ENCODE data around the gene NOXO1.
A peak's percentile ranks its signal among the peaks of the same experiment; 100 is the strongest.

NOXO1 gene

GRCh38 chr16:1949507-1949906 lies 31.8 kb downstream of the NOXO1 start:
- H3K27me3 ChIP-seq (ENCODE audit: control insufficient read depth in 1 of 2, insufficient read depth in 2 of 2, low read length in 2 of 2) = no peaks in the 10 kb centered on the region
- no peaks in the 10 kb centered on the region for H3K4me1 ChIP-seq (ENCODE audit: control insufficient read depth in 1 of 2, insufficient read depth in 2 of 2, low read length in 2 of 2)
- no peak overlapping the region for H3K27ac ChIP-seq (ENCODE audit: low read depth, low read length)
- no peak overlapping the region for H3K4me3 ChIP-seq (ENCODE audit: low read depth in 1 of 2, low read length in 2 of 2)
- H3K9me3 ChIP-seq (ENCODE audit: control insufficient read depth in 1 of 2, low read length in 2 of 2) = no peaks in the 10 kb centered on the region
- no peak overlapping the region for H3K9ac ChIP-seq (ENCODE audit: low read depth in 1 of 2, low read length in 2 of 2)
- no peaks in the 10 kb centered on the region for H3K36me3 ChIP-seq (ENCODE audit: control insufficient read depth in 1 of 2, insufficient read depth in 2 of 2, low read length in 2 of 2)

- H3K4me3 ChIP-seq (ENCODE audit: low read depth in 1 of 2, low read length in 2 of 2) = no peak overlapping the region
- no peaks in the 10 kb centered on the region for H3K36me3 ChIP-seq (ENCODE audit: control insufficient read depth in 1 of 2, insufficient read depth in 2 of 2, low read length in 2 of 2)
- H3K4me1 ChIP-seq (ENCODE audit: control insufficient read depth in 1 of 2, insufficient read depth in 2 of 2, low read length in 2 of 2) = peaks cover 2 to 5% of the 10 kb centered on the region in 2 donors
- no peaks in the 10 kb centered on the region for H3K9me3 ChIP-seq (ENCODE audit: control insufficient read depth in 1 of 2, low read length in 2 of 2)
- H3K9ac ChIP-seq (ENCODE audit: low read depth in 1 of 2, low read length in 2 of 2) = no peak overlapping the region
- H3K27me3 ChIP-seq (ENCODE audit: control insufficient read depth in 1 of 2, insufficient read depth in 2 of 2, low read length in 2 of 2) = no peaks in the 10 kb centered on the region
- no peak overlapping the region for H3K27ac ChIP-seq (ENCODE audit: low read depth, low read length)
Measured at GRCh38 chr16:1947369-1947670, 33.9 kb downstream of the NOXO1 start.

DNA sequence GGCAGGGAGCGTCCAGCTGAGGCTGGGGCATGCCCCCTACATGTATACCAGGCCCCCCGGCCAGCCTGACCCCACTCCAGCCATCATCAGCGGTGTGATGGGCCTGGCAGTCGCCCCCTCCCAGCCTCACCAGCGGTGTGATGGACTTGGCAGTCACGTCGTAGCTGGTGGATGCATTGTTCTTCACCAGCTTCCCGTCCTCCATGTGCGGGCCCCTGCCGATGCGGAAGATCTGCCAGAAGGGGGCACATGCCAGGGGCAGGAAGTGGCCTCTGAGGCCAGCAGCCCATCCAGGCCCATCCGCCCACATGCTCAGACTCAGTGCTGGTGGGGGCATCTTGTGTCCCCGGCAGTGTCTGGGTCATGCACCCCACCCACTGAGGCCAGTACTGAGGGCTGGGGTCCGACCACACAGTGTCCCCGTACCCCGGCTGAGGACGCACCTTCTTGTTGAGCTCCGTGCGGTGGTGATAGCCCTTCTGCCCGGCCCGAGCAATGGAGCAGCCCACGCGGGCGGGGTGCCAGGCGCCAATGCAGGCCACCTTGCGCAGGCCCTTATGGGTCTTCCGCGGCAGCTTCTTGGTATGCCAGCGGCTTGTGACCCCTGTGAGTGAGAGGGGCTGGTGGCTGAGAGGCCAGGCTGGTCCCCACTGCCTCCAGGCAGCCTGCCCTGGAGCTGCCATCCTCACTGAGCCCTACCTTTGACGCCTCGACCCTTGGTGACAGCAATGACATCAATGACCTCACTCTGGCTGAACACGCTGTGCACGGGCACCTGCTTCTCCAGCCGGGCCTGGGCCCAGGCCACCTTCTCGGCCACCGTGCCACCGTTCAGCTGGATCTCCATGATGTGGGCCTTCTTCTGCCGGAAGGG lies 34.5 kb downstream of the NOXO1 start:
- H3K4me1 ChIP-seq (ENCODE audit: control insufficient read depth in 1 of 2, insufficient read depth in 2 of 2, low read length in 2 of 2) = peaks cover 8 to 11% of the 10 kb centered on the region in 2 donors
- H3K27ac ChIP-seq (ENCODE audit: low read depth, low read length) = no peak overlapping the region
- H3K4me3 ChIP-seq (ENCODE audit: low read depth in 1 of 2, low read length in 2 of 2) = no peak overlapping the region
- H3K36me3 ChIP-seq (ENCODE audit: control insufficient read depth in 1 of 2, insufficient read depth in 2 of 2, low read length in 2 of 2) = no peaks in the 10 kb centered on the region
- no peak overlapping the region for H3K9ac ChIP-seq (ENCODE audit: low read depth in 1 of 2, low read length in 2 of 2)
- H3K9me3 ChIP-seq (ENCODE audit: control insufficient read depth in 1 of 2, low read length in 2 of 2) = no peaks in the 10 kb centered on the region
- H3K27me3 ChIP-seq (ENCODE audit: control insufficient read depth in 1 of 2, insufficient read depth in 2 of 2, low read length in 2 of 2) = no peaks in the 10 kb centered on the region

DNA sequence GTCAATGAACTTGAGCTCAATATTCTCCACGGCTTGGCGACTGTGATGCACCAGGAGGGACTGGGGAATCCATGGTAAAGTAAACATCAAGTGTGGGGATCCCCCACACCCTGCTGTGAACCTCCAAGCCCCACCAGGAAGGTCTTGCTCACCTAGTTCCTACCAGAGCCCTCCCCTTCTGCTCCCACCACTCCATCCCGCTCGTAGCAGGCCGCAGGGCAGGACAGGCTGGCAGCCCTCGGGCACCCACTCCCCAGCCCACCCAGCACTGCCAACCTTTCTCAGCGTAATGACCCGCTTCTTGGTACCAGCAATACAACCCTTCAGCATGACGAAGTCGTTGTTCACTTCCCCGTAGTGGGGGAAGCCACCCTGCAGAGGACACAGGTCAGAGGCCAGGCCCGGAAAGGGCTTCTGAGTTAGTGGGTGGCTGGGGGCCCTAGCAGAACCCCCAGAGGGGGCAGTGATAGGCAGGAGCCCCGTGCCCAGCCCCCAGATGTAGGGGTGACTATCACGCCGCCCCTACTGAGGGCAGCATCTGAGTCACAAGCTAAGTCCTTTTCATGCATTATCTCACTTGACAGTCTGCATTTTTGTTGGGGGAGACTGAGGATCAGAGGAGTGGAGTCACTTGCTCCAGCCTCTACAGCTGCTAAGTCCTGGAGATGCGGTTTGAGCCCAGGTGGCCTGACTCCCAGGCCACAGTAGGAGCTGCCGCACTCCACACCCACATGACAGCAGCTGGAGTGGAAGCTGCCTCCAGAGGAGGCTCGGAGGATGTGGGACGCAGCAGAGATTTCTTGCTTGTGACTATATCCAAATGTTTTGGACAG lies 35.5 kb downstream of the NOXO1 start:
- Histone ChIP-seq H3K4me1 (ENCODE audit: control insufficient read depth in 1 of 2, insufficient read depth in 2 of 2, low read length in 2 of 2) (peaks cover 15 to 21% of the 10 kb centered on the region in 2 donors), H3K9me3 (ENCODE audit: control insufficient read depth in 1 of 2, low read length in 2 of 2) (no peaks in the 10 kb centered on the region), H3K27ac (ENCODE audit: low read depth, low read length) (no peak overlapping the region), H3K4me3 (ENCODE audit: low read depth in 1 of 2, low read length in 2 of 2) (no peak overlapping the region), H3K27me3 (ENCODE audit: control insufficient read depth in 1 of 2, insufficient read depth in 2 of 2, low read length in 2 of 2) (no peaks in the 10 kb centered on the region), H3K9ac (ENCODE audit: low read depth in 1 of 2, low read length in 2 of 2) (no peak overlapping the region), H3K36me3 (ENCODE audit: control insufficient read depth in 1 of 2, insufficient read depth in 2 of 2, low read length in 2 of 2) (no peaks in the 10 kb centered on the region)

- Histone ChIP-seq H3K4me3 (ENCODE audit: low read depth in 1 of 2, low read length in 2 of 2) (no peak overlapping the region), H3K27ac (ENCODE audit: low read depth, low read length) (no peak overlapping the region), H3K9me3 (ENCODE audit: control insufficient read depth in 1 of 2, low read length in 2 of 2) (no peaks in the 10 kb centered on the region), H3K9ac (ENCODE audit: low read depth in 1 of 2, low read length in 2 of 2) (no peak overlapping the region), H3K27me3 (ENCODE audit: control insufficient read depth in 1 of 2, insufficient read depth in 2 of 2, low read length in 2 of 2) (no peaks in the 10 kb centered on the region), H3K4me1 (ENCODE audit: control insufficient read depth in 1 of 2, insufficient read depth in 2 of 2, low read length in 2 of 2) (peaks cover 23 to 31% of the 10 kb centered on the region in 2 donors), H3K36me3 (ENCODE audit: control insufficient read depth in 1 of 2, insufficient read depth in 2 of 2, low read length in 2 of 2) (peaks cover 0 to 6% of the 10 kb centered on the region in 2 donors)
Measured at GRCh38 chr16:1944612-1945199, 36.6 kb downstream of the NOXO1 start.

- Histone ChIP-seq H3K9me3 (ENCODE audit: control insufficient read depth in 1 of 2, low read length in 2 of 2) (no peaks in the 10 kb centered on the region), H3K27ac (ENCODE audit: low read depth, low read length) (peak within 1 kb of the TSS; percentile 66), H3K4me3 (ENCODE audit: low read depth in 1 of 2, low read length in 2 of 2) (peak within 1 kb of the TSS; percentile 86 to 93), H3K4me1 (ENCODE audit: control insufficient read depth in 1 of 2, insufficient read depth in 2 of 2, low read length in 2 of 2) (peaks cover 23 to 33% of the 10 kb centered on the region in 2 donors), H3K9ac (ENCODE audit: low read depth in 1 of 2, low read length in 2 of 2) (peak within 1 kb of the TSS; percentile 74 to 82), H3K27me3 (ENCODE audit: control insufficient read depth in 1 of 2, insufficient read depth in 2 of 2, low read length in 2 of 2) (no peaks in the 10 kb centered on the region), H3K36me3 (ENCODE audit: control insufficient read depth in 1 of 2, insufficient read depth in 2 of 2, low read length in 2 of 2) (peaks cover 13 to 19% of the 10 kb centered on the region in 2 donors)
Measured at GRCh38 chr16:1942810-1943726, 38.2 kb downstream of the NOXO1 start, which contains the start of gene MSRB1. TSS of gene MSRB1 (minus strand) at chr16:1943199. CDS start at chr16:1943156, 43 bp downstream.

DNA sequence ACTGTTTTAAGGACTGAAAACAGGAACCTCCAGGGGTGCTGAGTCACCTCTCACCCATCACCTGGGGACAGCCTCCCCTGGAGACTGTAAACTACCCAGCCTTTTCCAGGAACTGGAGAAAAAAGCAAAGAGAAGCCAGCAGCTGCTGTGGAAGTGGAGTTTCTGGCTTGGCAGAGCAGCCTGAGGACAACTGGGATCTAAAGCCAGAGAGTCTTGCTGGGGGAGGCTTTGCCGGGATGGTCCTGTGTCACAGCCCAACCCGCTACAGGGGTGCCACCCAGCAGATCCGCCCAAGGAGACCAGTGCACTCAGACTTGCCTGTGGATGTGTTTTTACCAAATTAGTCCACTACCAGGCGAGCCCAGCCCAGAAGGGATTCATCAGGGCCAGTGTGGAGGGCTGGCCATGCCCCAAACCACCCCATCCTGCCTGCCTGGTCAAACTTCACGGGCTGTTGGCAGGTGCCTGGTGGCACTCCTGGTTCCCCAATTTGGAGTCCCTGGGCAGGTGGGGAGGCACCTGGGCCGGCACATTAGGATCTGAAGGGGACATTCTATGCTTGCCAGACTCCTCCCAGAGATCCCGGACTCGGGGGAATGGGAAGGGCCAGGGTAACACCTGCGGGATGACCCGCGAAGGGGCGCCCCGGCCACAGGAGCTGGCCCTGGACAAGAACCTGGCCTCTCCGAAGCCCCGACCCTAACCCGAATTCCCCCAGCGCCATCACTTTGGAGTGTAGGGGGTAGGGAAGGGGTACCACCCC lies 39.0 kb downstream of the NOXO1 start:
- H3K4me1 ChIP-seq (ENCODE audit: control insufficient read depth in 1 of 2, insufficient read depth in 2 of 2, low read length in 2 of 2) = peaks cover 23 to 33% of the 10 kb centered on the region in 2 donors
- H3K36me3 ChIP-seq (ENCODE audit: control insufficient read depth in 1 of 2, insufficient read depth in 2 of 2, low read length in 2 of 2) = peaks cover 14 to 23% of the 10 kb centered on the region in 2 donors
- no peaks in the 10 kb centered on the region for H3K27me3 ChIP-seq (ENCODE audit: control insufficient read depth in 1 of 2, insufficient read depth in 2 of 2, low read length in 2 of 2)
- H3K9ac ChIP-seq (ENCODE audit: low read depth in 1 of 2, low read length in 2 of 2) = peak overlapping the region; percentile 74 to 82
- peak overlapping the region; percentile 86 to 93 for H3K4me3 ChIP-seq (ENCODE audit: low read depth in 1 of 2, low read length in 2 of 2)
- no peaks in the 10 kb centered on the region for H3K9me3 ChIP-seq (ENCODE audit: control insufficient read depth in 1 of 2, low read length in 2 of 2)
- no peak overlapping the region for H3K27ac ChIP-seq (ENCODE audit: low read depth, low read length)

DNA sequence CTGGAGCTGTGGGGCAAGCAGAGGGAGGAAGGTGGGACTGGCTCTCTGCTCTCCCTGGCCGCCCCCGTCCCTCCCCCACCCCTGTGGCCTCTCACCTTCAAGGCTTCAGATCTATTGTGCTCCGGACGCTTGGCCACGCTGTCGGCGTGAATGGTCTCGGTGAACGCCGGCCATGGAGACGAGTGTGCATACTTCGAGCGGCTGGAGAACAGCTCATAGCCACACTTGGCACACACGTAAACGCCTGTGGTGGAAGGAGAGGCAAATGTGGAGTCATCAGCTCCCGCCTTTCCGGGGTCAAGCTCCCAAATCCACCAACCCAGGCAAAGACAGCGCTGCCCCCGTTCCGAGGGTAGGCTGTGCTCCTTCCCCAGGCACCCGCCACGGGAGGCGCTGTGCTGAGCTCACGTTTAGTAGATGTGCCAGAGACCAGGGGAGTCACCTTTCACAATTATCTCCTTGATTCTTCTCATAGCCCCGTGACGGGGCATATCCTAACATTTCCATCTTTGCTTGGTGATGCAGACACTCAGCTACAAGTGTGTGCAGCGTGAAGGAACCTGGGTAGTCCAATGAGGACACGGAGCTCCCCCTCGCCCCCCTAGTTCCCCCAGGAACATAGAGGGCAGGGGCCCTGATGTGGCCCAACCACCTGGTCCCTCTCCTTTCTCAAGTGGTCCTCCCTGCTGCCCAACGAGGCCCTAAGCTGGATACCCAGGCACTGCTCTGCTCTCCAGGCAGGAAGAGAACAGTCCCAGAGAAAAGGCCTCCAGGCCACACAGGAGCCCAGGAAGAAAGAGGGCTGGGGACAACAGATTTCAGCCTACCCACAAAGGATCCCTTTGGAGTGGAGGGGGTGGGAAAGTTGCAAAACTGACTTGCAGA lies 39.9 kb downstream of the NOXO1 start:
- peak overlapping the region; percentile 86 to 93 for H3K4me3 ChIP-seq (ENCODE audit: low read depth in 1 of 2, low read length in 2 of 2)
- no peak overlapping the region for H3K27ac ChIP-seq (ENCODE audit: low read depth, low read length)
- no peaks in the 10 kb centered on the region for H3K27me3 ChIP-seq (ENCODE audit: control insufficient read depth in 1 of 2, insufficient read depth in 2 of 2, low read length in 2 of 2)
- H3K4me1 ChIP-seq (ENCODE audit: control insufficient read depth in 1 of 2, insufficient read depth in 2 of 2, low read length in 2 of 2) = peaks cover 23 to 33% of the 10 kb centered on the region in 2 donors
- H3K9me3 ChIP-seq (ENCODE audit: control insufficient read depth in 1 of 2, low read length in 2 of 2) = no peaks in the 10 kb centered on the region
- peaks cover 14 to 26% of the 10 kb centered on the region in 2 donors for H3K36me3 ChIP-seq (ENCODE audit: control insufficient read depth in 1 of 2, insufficient read depth in 2 of 2, low read length in 2 of 2)
- peak overlapping the region in 1 of 2 donors; percentile 1 for H3K9ac ChIP-seq (ENCODE audit: low read depth in 1 of 2, low read length in 2 of 2)

Measured in duodenal mucosa (tissue), 2 donors.